Hair follicular keratinocyte (primary cell): ENCODE results near the gene KCNN1. TPM values are rescaled to one million over a fixed set of nuclear protein-coding genes. Genes with fewer than 3 reads are reported as not detected.

Experiments
- total RNA-seq: library from RNA; depleted of rRNA; stranded (reverse); fragments of >200 nt; gene quantifications from 2 replicates; pipeline ENCODE4 v1.2.3, GENCODE V29; 2015

The KCNN1 gene
- total RNA-seq: not detected in 2 replicates

DNA sequence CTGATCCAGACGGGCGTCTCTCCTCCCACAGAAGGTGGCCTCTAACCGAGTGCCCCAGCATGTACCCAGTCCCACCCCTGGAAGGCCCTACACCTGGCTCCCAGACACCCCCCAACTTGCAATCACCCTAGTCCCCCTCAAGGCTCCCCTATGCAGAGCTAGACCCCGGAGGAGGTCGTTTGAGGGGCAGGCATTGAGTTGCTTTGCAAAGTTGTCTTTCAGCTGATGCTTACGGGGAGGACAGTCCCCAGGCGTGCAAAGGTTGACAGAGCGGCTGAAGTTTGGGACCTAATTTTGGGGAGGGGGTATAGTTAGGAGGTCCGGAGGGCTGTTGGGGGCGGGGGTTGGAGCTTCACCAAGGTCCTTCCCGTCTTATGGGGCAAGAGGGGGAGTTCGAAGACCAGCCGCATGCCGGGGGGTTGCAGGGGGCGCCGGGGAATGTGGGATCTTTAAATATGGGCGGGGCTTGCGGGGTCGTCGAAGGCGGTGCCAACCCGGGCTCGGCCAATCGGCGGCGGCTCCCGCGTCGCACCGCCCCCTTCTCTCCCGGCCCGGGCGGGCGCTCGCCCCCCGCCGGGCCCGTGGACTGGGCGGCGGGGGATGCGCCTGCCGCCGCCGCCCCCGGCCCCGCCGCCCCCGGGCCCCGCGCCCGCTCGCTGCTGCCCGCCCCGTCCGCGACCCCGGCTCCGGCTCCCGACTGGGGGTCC is at the start of gene KCNN1:
Gene KCNN1, plus strand, starts transcription at position 558 of the 707 bp plus-strand sequence. CDS start 6,782 bp downstream, outside the sequence.

DNA sequence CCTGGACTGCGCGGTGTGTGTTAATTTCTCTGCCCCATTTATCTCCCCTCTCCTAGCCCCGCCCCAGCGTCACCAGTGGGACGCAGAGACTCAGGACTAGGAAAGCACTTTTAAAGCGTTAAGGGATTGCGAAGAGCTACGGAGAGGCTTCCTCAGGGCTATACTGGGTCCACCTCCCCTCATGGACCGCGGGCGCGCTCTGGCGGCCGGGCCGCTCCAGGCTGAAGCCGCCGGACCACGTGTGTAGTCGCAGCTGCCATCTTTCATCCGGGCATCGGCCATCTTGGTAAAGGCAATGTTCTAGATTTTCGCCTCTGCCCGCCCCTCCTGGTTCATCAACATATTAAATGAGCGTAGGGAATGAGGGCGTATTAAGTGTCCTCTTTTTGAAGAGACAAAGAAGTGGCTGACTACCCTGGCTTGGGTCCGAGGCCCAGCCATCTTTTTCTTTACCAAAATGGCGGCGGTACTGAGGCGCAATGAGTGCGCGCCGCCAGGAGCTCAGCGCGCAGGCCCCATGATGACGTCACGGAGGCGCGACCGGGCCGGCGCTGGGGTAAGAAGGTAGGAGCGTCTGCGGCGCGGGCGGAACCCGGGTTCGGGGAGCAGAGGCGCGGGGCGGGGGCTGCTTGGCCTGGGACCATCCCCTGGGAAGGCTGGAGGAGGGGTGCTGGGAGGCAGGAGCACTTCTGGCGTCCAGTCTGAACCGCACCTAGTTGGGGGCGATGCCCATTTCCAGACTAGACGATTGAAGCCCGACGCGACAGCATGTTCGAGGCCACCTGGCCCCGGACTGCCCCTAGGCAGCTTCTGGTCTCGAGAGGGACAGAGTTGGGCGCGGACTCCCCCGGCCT is 34.2 kb upstream of the KCNN1 start, which contains the start of gene CCDC124:
Gene CCDC124, plus strand, starts transcription at position 531 of the 854 bp plus-strand sequence. CDS start 3,406 bp downstream, outside the sequence.

DNA sequence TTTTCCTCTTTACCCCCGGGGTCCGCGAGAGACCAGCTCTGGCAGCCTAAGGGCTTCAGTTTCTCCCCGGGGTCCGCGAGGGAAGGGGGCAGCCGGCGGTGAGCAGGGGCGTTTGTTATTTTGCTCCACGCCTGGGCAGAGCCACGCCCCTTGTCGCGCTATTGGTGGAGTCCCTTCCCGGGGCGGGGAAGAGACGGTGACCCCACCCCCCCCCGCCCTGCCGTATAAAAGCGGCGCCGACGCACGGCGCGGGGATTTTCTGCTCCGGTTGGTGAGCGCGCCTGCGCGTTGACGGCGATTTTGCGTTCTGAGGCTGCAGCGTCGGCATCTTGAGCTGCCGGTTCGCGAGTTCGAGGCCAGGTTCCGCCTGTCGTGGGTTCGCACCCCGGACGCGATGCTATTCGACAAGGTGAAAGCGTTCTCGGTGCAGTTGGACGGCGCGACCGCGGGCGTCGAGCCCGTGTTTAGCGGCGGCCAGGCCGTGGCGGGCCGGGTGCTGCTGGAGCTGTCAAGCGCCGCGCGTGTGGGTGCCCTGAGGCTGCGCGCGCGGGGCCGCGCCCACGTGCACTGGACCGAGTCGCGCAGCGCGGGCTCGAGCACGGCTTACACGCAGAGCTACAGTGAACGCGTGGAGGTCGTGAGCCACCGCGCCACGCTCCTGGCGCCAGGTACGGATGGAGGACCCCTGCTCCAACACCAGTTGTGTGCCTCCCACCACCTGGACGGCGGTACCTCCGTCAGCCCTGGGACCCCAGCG is 41.2 kb downstream of the KCNN1 start, which contains the start of gene ARRDC2:
Gene ARRDC2, plus strand, starts transcription at position 254 of the 757 bp plus-strand sequence. Its CDS starts 141 bp downstream, at position 395.

Other genes starting within 250 kb of the KCNN1 start
- 22.2 and 25.0 TPM in 2 replicates for gene MAP1S, start 247.6 kb upstream of the KCNN1 start, total RNA-seq
- 1.4 and 3.7 TPM in 2 replicates for gene FCHO1, start 215.6 kb upstream of the KCNN1 start, total RNA-seq
- gene B3GNT3, start 172.0 kb upstream of the KCNN1 start, total RNA-seq: 8.0 and 13.7 TPM in 2 replicates
- not detected in 2 replicates for gene INSL3, start 145.6 kb upstream of the KCNN1 start, total RNA-seq
- 0.42 and 1.6 TPM in 2 replicates for gene JAK3, start 119.1 kb upstream of the KCNN1 start, total RNA-seq
- 1,779 and 2,048 TPM in 2 replicates for gene RPL18A, start 107.2 kb upstream of the KCNN1 start, total RNA-seq
- gene SLC5A5, start 95.2 kb upstream of the KCNN1 start, total RNA-seq: not detected in 2 replicates
- gene CCDC124, start 34.1 kb upstream of the KCNN1 start, total RNA-seq: 62.5 and 103 TPM in 2 replicates
- 6.4 and 8.2 TPM in 2 replicates for gene ARRDC2, start 41.1 kb downstream of the KCNN1 start, total RNA-seq
- gene IL12RB1, start 119.8 kb downstream of the KCNN1 start, total RNA-seq: not detected in 2 replicates
- gene MAST3, start 130.7 kb downstream of the KCNN1 start, total RNA-seq: 2.4 and 3.3 TPM in 2 replicates
- 13.4 and 14.3 TPM in 2 replicates for gene PIK3R2, start 186.1 kb downstream of the KCNN1 start, total RNA-seq
- gene IFI30, start 206.7 kb downstream of the KCNN1 start, total RNA-seq: 22.6 and 27.0 TPM in 2 replicates
- 77.5 and 113 TPM in 2 replicates for gene MPV17L2, start 226.1 kb downstream of the KCNN1 start, total RNA-seq
- 0.19 and 0.23 TPM in 2 replicates for gene RAB3A, start 236.9 kb downstream of the KCNN1 start, total RNA-seq